A673 (cell line): ENCODE results near the gene ACOXL. TPM values are rescaled to one million over a fixed set of nuclear protein-coding genes. Genes with fewer than 3 reads are reported as not detected.

Experiments used
- BruUV-seq: library from RNA; stranded (reverse); fragments of 400-500 nt; replicated peaks from 2 replicates; lab custom pipeline; 2021; lab: Mats Ljungman, UMichigan
- CTCF ChIA-PET: fragments of 300-600 bp; sonication (Branson Sonifier 250); formaldehyde crosslinking; loops from one replicate; lab custom pipeline; 2022; ENCODE audit warnings: antibody characterized with exemption; lab: Charles Lee
- POLR2A ChIA-PET: fragments of 300-600 bp; sonication (Branson Sonifier 250); formaldehyde crosslinking; loops from one replicate; lab custom pipeline; 2022; ENCODE audit warnings: antibody characterized with exemption; ENCODE audit not compliant: low non-redundant PET; lab: Charles Lee
- DNase-seq: peaks from one replicate; pipeline ENCODE4 v3.0.0-alpha.2; 2015; ENCODE audit warnings: low spot score
- H3K27ac ChIP-seq: fragments of 200-600 bp; sonication (generic); 2 replicates; pipeline ENCODE4 v1.5.1; 2016; ENCODE audit warnings: mixed run types, low read depth, mild to moderate bottlenecking, mixed read lengths, antibody characterized with exemption, low read length; ENCODE audit not compliant: poor library complexity, severe bottlenecking
- H3K27me3 ChIP-seq: fragments of 200-600 bp; sonication (generic); replicated peaks from 2 replicates; pipeline ENCODE4 v1.6.1; 2017; ENCODE audit warnings: mixed run types, low read depth, mild to moderate bottlenecking, mixed read lengths, antibody characterized with exemption, low read length; ENCODE audit not compliant: insufficient read depth, poor library complexity
- H3K36me3 ChIP-seq: fragments of 200-600 bp; sonication (generic); 2 replicates; pipeline ENCODE4 v1.6.1; 2016; ENCODE audit warnings: mixed run types, mild to moderate bottlenecking, mixed read lengths, antibody characterized with exemption, low read length; ENCODE audit not compliant: insufficient read depth, poor library complexity, severe bottlenecking
- H3K4me1 ChIP-seq: fragments of 200-600 bp; sonication (generic); 2 replicates; pipeline ENCODE4 v1.6.1; 2017; ENCODE audit warnings: mixed run types, mild to moderate bottlenecking, mixed read lengths, antibody characterized with exemption, low read length; ENCODE audit not compliant: insufficient read depth, poor library complexity, severe bottlenecking
- H3K4me3 ChIP-seq: fragments of 200-600 bp; sonication (generic); 2 replicates; pipeline ENCODE4 v1.5.1; 2016; ENCODE audit warnings: low read depth, mixed run types, mild to moderate bottlenecking, mixed read lengths, low read length; ENCODE audit not compliant: poor library complexity, severe bottlenecking
- H3K9me3 ChIP-seq: fragments of 200-600 bp; sonication (generic); 2 replicates; pipeline ENCODE4 v1.6.1; 2016; ENCODE audit warnings: mixed run types, low read depth, mild to moderate bottlenecking, mixed read lengths, antibody characterized with exemption, low read length; ENCODE audit not compliant: poor library complexity, severe bottlenecking
- EZH2 ChIP-seq: fragments of 200-600 bp; sonication (generic); IDR thresholded peaks from 2 replicates; pipeline ENCODE4 v1.6.1; 2017; ENCODE audit warnings: borderline replicate concordance, low read depth, mild to moderate bottlenecking, mixed read lengths, antibody characterized with exemption, low read length; ENCODE audit not compliant: poor library complexity, severe bottlenecking
- intact Hi-C: fragments of 100-400 bp; cut with micrococcal nuclease; formaldehyde crosslinking; loops from one replicate; pipeline ENCODE4 v1.10.0; 2022; ENCODE audit not compliant: unreplicated experiment
- total RNA-seq: library from RNA; stranded (reverse); gene quantifications from 2 replicates; pipeline ENCODE4 v1.2.3, GENCODE V29; 2021
- TF ChIP-seq, protein P1 (sequence below): fragments of 300-800, 200-600 bp; sonication (generic); conservative IDR thresholded peaks from 2 replicates; pipeline ENCODE4 v1.5.1; 2017; ENCODE audit warnings: low read depth, mild to moderate bottlenecking, antibody characterized with exemption, low read length, moderate library complexity, mixed read lengths

Gene ACOXL
- total RNA-seq, 1 experiment from 2014 or later: not detected

DNA sequence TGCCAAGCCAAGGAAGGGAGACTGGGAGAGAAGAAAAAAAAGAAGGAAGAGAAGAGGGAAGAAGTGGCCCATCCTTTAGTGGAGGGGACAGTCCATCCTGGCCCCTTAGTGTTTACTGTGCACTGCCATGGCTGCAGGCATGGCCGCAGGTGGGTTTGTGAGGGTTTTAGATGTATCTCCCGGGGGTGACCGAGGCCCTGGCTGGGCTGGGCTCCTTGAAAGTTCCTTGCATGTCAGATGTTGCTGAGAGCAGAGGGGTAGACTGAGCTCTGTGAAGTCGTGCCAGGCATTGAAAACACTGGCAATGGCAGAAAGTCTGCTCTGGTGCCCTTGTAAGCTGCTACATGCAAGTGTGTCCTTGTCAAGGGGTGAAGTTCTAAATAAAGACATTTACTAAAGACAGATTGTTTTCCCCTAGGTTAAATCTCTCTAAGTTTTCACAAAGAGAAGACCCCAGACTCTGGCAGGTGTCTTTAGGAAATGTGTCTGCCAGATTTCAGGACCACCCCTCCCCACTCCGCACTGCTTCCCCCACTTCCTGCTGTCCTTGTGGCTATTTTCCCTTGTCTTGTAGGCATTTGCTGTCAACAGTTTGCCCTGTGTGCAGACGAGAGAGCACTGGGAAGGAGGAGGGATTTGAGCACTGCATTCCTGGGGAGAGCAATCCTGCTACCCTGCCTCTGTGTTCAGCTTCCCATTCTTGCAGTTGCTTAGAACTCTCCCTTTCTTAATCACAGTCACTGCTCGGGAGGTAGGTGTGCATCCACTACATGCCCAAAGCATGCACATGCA, 68.4 kb downstream of the ACOXL start:
- Histone ChIP-seq H3K4me1 (no peaks in the 10 kb centered on the region), H3K27ac (no peak overlapping the region), H3K9me3 (no peaks in the 10 kb centered on the region), H3K4me3 (no peak overlapping the region), H3K36me3 (no peaks in the 10 kb centered on the region), H3K27me3 (peaks cover 44% of the 10 kb centered on the region)
- BruUV-seq: no TSS peak
- intact Hi-C loops: no loop called here
- TF ChIP-seq, protein P1, sequence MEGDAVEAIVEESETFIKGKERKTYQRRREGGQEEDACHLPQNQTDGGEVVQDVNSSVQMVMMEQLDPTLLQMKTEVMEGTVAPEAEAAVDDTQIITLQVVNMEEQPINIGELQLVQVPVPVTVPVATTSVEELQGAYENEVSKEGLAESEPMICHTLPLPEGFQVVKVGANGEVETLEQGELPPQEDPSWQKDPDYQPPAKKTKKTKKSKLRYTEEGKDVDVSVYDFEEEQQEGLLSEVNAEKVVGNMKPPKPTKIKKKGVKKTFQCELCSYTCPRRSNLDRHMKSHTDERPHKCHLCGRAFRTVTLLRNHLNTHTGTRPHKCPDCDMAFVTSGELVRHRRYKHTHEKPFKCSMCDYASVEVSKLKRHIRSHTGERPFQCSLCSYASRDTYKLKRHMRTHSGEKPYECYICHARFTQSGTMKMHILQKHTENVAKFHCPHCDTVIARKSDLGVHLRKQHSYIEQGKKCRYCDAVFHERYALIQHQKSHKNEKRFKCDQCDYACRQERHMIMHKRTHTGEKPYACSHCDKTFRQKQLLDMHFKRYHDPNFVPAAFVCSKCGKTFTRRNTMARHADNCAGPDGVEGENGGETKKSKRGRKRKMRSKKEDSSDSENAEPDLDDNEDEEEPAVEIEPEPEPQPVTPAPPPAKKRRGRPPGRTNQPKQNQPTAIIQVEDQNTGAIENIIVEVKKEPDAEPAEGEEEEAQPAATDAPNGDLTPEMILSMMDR: no peak
- no peak for TF ChIP-seq EZH2
- ChIA-PET POLR2A (no interaction called here), CTCF (interaction anchor here (0.6 kb wide), 1 partner anchor 62 kb away, joined by 3 read pairs; no protein-coding TSS in a partner anchor)
- no peak for DNase-seq

GRCh38 chr2:110802208-110802932, 70.0 kb downstream of the ACOXL start:
- H3K4me3 ChIP-seq: no peak overlapping the region
- CTCF ChIA-PET: no interaction called here

DNA sequence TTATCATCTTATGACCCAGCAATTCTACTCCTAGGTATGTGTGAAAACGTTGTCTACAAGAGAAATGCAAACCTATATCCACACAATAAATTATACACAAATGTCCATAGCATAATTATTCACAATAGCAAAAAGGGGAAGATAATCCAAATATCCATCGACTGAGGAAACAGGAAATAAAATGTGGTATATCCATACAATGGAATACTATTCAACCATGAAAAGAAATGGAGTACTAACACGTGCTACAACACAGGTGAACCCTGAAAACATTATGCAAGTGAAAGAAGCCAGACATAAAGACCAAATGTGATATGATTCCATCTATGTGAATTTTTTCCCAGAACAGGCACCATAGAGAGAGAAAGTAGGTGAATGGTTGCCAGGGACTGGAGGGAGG, 72.1 kb downstream of the ACOXL start:
- Histone ChIP-seq H3K36me3 (no peaks in the 10 kb centered on the region), H3K9me3 (no peaks in the 10 kb centered on the region), H3K4me1 (no peaks in the 10 kb centered on the region), H3K27me3 (peaks cover 28% of the 10 kb centered on the region), H3K27ac (no peak overlapping the region), H3K4me3 (no peak overlapping the region)
- ChIA-PET CTCF (no interaction called here), POLR2A (no interaction called here)
- no peak for DNase-seq
- intact Hi-C loops: no loop called here
- TF ChIP-seq, protein P1: no peak
- TF ChIP-seq EZH2: no peak
- BruUV-seq: no TSS peak

More at GRCh38 chr2:110802208-110802932, 70.0 kb downstream of the ACOXL start:
- intact Hi-C loops: no loop called here
- H3K9me3 ChIP-seq: no peaks in the 10 kb centered on the region
- no TSS peak for BruUV-seq
- H3K4me1 ChIP-seq: no peaks in the 10 kb centered on the region
- no peak overlapping the region for H3K27ac ChIP-seq
- POLR2A ChIA-PET: no interaction called here
- no peak for TF ChIP-seq EZH2
- TF ChIP-seq, protein P1: no peak
- H3K27me3 ChIP-seq: peaks cover 29% of the 10 kb centered on the region
- DNase-seq: no peak
- H3K36me3 ChIP-seq: no peaks in the 10 kb centered on the region
